Liver (tissue), 3 donors: Measurements from ENCODE around the gene ENTHD1.

ENCODE experiments used
- GABPA ChIP-seq, 2 donors: IDR thresholded peaks in 1 of 2; conservative IDR thresholded peaks in 1 of 2; 2 replicates each; pipeline ENCODE4 v1.6.1; 2016; ENCODE audit warnings: antibody characterized with exemption in 2 of 2, mild to moderate bottlenecking in 1 of 2, moderate library complexity in 1 of 2
- JUND ChIP-seq, 2 donors: IDR thresholded peaks; 2 replicates each; pipeline ENCODE4 v1.6.1; 2016; ENCODE audit warnings: antibody characterized with exemption in 2 of 2
- RAD21 ChIP-seq, 2 donors: IDR thresholded peaks; 2 replicates each; pipeline ENCODE4 v1.6.1; 2016; ENCODE audit warnings: antibody characterized with exemption in 2 of 2, mild to moderate bottlenecking in 2 of 2
- SP1 ChIP-seq: IDR thresholded peaks from 2 replicates; pipeline ENCODE4 v1.6.1; 2018; ENCODE audit warnings: antibody characterized with exemption, mild to moderate bottlenecking
- TAF1 ChIP-seq: conservative IDR thresholded peaks from 2 replicates; pipeline ENCODE4 v1.6.1; 2016; ENCODE audit warnings: antibody characterized with exemption, mild to moderate bottlenecking
- YY1 ChIP-seq: IDR thresholded peaks from 2 replicates; pipeline ENCODE4 v1.6.1; 2016; ENCODE audit warnings: antibody characterized with exemption, mild to moderate bottlenecking
- TF ChIP-seq, protein P1 (sequence below): fragments of 150-350 bp; IDR thresholded peaks from 2 replicates; pipeline ENCODE4 v1.5.1; 2017; ENCODE audit warnings: improper control_type of control experiment, low read depth, low read length; ENCODE audit not compliant: missing input control
- TF ChIP-seq, protein P2 (sequence below): IDR thresholded peaks from 2 replicates; pipeline ENCODE4 v1.6.1; 2016; ENCODE audit warnings: antibody characterized with exemption
- donor health status: healthy.
- donor health status: healthy.

DNA sequence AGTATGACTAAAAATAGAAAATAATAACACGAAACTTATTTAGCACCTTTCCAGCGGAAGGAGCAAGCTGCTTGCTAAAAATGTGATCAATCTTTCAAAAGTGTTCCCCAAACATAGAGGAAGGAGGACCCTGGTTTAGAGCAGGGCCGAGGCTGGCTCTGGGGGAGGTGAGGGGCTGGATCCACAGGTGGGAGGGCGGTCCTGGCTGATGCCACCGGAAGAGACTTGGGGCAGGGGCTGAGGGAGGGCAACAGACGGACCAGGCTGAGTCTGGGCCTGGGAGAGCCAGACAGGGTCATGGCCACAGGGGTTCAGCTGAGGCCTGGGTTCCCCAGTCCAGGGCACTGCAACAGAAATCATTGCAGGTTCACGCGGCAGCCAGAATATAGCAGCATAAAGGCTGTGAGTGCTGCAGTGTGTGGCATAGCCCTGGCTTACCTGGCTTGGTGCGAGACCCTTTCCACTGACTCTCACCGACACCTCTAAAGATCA, 179.7 kb downstream of the ENTHD1 start:
- TF ChIP-seq, protein P1, sequence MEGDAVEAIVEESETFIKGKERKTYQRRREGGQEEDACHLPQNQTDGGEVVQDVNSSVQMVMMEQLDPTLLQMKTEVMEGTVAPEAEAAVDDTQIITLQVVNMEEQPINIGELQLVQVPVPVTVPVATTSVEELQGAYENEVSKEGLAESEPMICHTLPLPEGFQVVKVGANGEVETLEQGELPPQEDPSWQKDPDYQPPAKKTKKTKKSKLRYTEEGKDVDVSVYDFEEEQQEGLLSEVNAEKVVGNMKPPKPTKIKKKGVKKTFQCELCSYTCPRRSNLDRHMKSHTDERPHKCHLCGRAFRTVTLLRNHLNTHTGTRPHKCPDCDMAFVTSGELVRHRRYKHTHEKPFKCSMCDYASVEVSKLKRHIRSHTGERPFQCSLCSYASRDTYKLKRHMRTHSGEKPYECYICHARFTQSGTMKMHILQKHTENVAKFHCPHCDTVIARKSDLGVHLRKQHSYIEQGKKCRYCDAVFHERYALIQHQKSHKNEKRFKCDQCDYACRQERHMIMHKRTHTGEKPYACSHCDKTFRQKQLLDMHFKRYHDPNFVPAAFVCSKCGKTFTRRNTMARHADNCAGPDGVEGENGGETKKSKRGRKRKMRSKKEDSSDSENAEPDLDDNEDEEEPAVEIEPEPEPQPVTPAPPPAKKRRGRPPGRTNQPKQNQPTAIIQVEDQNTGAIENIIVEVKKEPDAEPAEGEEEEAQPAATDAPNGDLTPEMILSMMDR: no peak
- TF ChIP-seq JUND (IDR thresholded peaks at IDR 0.05) (no peak), SP1 (no peak), GABPA (IDR thresholded peaks at IDR 0.05 in 1 of 2, conservative IDR thresholded peaks at IDR 0.05 in 1 of 2) (no peak), RAD21 (IDR thresholded peaks at IDR 0.05) (no peak), YY1 (no peak), TAF1 (no peak)
- TF ChIP-seq, protein P2, sequence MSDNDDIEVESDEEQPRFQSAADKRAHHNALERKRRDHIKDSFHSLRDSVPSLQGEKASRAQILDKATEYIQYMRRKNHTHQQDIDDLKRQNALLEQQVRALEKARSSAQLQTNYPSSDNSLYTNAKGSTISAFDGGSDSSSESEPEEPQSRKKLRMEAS: no peak
